ENCODE measurements around the gene GLT8D2. TPM values are rescaled to one million over a fixed set of nuclear protein-coding genes. Genes with fewer than 3 reads are reported as not detected.

Gene GLT8D2, protein sequence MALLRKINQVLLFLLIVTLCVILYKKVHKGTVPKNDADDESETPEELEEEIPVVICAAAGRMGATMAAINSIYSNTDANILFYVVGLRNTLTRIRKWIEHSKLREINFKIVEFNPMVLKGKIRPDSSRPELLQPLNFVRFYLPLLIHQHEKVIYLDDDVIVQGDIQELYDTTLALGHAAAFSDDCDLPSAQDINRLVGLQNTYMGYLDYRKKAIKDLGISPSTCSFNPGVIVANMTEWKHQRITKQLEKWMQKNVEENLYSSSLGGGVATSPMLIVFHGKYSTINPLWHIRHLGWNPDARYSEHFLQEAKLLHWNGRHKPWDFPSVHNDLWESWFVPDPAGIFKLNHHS
- total RNA-seq (24.8 and 30.8 TPM in 2 replicates), polyA plus RNA-seq (24.4 and 29.2 TPM in 2 replicates)

DNA sequence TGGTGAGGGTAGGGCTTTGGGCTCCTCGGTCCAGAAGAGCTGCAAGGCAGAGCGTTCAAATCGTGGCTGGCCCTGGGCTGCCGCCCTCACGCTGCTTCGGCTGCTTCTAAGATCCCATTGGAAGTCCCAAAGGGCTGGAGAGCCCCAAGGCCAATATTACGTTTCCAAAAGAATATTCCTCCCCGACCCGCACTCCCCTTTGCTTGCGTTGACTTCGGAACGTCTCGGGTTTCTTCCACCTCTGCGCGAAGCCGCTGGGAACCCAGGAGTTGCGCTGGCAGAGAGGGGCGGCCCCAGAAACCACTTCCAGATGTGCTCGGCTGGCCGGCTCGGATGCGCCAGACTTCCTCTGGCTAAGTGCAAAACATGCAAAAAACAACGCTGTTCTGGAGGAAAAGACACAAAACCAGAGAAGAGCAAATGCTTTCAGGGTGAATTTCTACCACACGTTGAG is at the start of gene GLT8D2:
GLT8D2 (minus strand) TSS at position 285 of the 454 bp plus-strand sequence. CDS start 30,539 bp downstream, outside the sequence.
- H3K4me3 ChIP-seq = peak within 1 kb of the TSS; percentile 20
- H3K9me3 ChIP-seq (ENCODE audit: low read depth) = no peaks in the 10 kb centered on the region
- no peaks in the 10 kb centered on the region for H3K9me2 ChIP-seq (replicated peaks; ENCODE audit: insufficient read depth)
- H3K36me3 ChIP-seq (replicated peaks; ENCODE audit: insufficient read depth, low read depth) = no peaks in the 10 kb centered on the region
- no peaks in the 10 kb centered on the region for H4K20me1 ChIP-seq (ENCODE audit: insufficient read depth, poor library complexity, severe bottlenecking)
- DNase-seq (ENCODE audit: low spot score) = peak; percentile 81
- no peaks in the 10 kb centered on the region for H3K27me3 ChIP-seq
- H3K79me2 ChIP-seq = peaks cover 2% of the 10 kb centered on the region
- 1% methylated on average over 23 of the region's 24 CpGs for WGBS (ENCODE audit: low lambda C conversion rate, missing lambda C conversion rate)
- no peaks in the 10 kb centered on the region for H3K4me1 ChIP-seq (ENCODE audit: insufficient read depth)
- peak within 1 kb of the TSS; percentile 79 for H3K4me2 ChIP-seq
- peak within 1 kb of the TSS; percentile 73 for H2AFZ ChIP-seq
- TF ChIP-seq, protein P1, sequence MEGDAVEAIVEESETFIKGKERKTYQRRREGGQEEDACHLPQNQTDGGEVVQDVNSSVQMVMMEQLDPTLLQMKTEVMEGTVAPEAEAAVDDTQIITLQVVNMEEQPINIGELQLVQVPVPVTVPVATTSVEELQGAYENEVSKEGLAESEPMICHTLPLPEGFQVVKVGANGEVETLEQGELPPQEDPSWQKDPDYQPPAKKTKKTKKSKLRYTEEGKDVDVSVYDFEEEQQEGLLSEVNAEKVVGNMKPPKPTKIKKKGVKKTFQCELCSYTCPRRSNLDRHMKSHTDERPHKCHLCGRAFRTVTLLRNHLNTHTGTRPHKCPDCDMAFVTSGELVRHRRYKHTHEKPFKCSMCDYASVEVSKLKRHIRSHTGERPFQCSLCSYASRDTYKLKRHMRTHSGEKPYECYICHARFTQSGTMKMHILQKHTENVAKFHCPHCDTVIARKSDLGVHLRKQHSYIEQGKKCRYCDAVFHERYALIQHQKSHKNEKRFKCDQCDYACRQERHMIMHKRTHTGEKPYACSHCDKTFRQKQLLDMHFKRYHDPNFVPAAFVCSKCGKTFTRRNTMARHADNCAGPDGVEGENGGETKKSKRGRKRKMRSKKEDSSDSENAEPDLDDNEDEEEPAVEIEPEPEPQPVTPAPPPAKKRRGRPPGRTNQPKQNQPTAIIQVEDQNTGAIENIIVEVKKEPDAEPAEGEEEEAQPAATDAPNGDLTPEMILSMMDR (IDR thresholded peaks at IDR 0.05; ENCODE audit: poor library complexity) = no peak
- TF ChIP-seq EZH2phosphoT487 (IDR thresholded peaks at IDR 0.05; ENCODE audit: low read depth, severe bottlenecking, unreplicated experiment) = no peak
- no peak for TF ChIP-seq EZH2 (IDR thresholded peaks at IDR 0.05; ENCODE audit: borderline replicate concordance)
- H3K27ac ChIP-seq = peak within 1 kb of the TSS; percentile 89

DNA sequence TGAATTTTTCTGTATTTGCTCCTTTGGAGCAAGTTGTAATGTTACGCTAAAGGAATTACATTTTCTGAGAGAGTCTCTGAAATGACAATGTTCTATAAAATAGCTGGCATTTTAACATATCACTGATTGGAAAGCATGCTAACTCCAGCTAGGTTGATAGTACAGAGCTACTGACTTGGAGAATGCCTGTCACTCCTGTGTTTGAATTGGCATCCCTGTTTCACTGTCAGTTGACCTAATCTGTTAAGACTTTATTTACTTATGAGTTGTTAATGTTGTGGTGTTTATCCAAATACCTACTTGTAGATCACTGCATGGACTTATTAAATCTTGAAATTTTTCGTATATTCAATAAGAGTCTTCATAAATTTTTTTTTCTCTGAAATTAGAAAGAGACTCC is 48.0 kb upstream of the GLT8D2 start:
- Histone ChIP-seq H4K20me1 (ENCODE audit: insufficient read depth, poor library complexity, severe bottlenecking) (no peaks in the 10 kb centered on the region), H3K9me2 (replicated peaks; ENCODE audit: insufficient read depth) (no peaks in the 10 kb centered on the region), H3K79me2 (no peaks in the 10 kb centered on the region), H3K9me3 (ENCODE audit: low read depth) (no peaks in the 10 kb centered on the region), H3K27ac (no peak overlapping the region), H3K4me2 (no peak overlapping the region), H2AFZ (no peak overlapping the region), H3K27me3 (no peaks in the 10 kb centered on the region), H3K36me3 (replicated peaks; ENCODE audit: insufficient read depth, low read depth) (no peaks in the 10 kb centered on the region), H3K4me1 (ENCODE audit: insufficient read depth) (no peaks in the 10 kb centered on the region), H3K4me3 (no peak overlapping the region)
- TF ChIP-seq EZH2 (IDR thresholded peaks at IDR 0.05; ENCODE audit: borderline replicate concordance) = no peak
- TF ChIP-seq, protein P1 (IDR thresholded peaks at IDR 0.05; ENCODE audit: poor library complexity) = no peak
- TF ChIP-seq EZH2phosphoT487 (IDR thresholded peaks at IDR 0.05; ENCODE audit: low read depth, severe bottlenecking, unreplicated experiment) = no peak
- DNase-seq (ENCODE audit: low spot score) = no peak
- WGBS (ENCODE audit: low lambda C conversion rate, missing lambda C conversion rate) = 96% methylated on average over 2 of the region's 2 CpGs

DNA sequence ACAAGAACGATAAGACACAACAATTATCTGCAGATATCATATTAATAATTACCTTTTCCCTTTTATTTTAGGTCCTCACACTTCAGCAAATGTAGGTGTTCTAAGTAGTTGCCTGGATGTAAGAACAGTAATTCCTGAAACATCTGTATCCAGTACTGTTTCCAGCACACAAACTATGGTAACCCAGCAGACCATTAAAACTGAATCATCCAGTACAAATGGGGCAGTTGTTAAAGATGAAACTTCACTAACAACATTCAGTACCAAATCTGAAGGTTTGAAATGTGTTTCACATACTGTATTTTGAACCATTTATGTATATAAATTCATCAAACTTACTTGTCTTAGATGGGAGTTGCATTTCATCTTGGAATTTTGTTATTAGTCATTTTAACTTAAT is 45.3 kb upstream of the GLT8D2 start:
- H4K20me1 ChIP-seq (ENCODE audit: insufficient read depth, poor library complexity, severe bottlenecking) = no peaks in the 10 kb centered on the region
- no peak overlapping the region for H3K4me2 ChIP-seq
- H3K27me3 ChIP-seq = no peaks in the 10 kb centered on the region
- TF ChIP-seq EZH2 (IDR thresholded peaks at IDR 0.05; ENCODE audit: borderline replicate concordance) = no peak
- no peak for TF ChIP-seq EZH2phosphoT487 (IDR thresholded peaks at IDR 0.05; ENCODE audit: low read depth, severe bottlenecking, unreplicated experiment)
- TF ChIP-seq, protein P1 (IDR thresholded peaks at IDR 0.05; ENCODE audit: poor library complexity) = no peak
- no peaks in the 10 kb centered on the region for H3K9me2 ChIP-seq (replicated peaks; ENCODE audit: insufficient read depth)
- H3K4me1 ChIP-seq (ENCODE audit: insufficient read depth) = no peaks in the 10 kb centered on the region
- DNase-seq (ENCODE audit: low spot score) = no peak
- WGBS (ENCODE audit: low lambda C conversion rate, missing lambda C conversion rate) = 97% methylated on average over 1 of the region's 1 CpG
- no peak overlapping the region for H3K27ac ChIP-seq
- no peaks in the 10 kb centered on the region for H3K79me2 ChIP-seq
- no peak overlapping the region for H3K4me3 ChIP-seq
- H3K36me3 ChIP-seq (replicated peaks; ENCODE audit: insufficient read depth, low read depth) = no peaks in the 10 kb centered on the region
- H3K9me3 ChIP-seq (ENCODE audit: low read depth) = no peaks in the 10 kb centered on the region
- H2AFZ ChIP-seq = no peak overlapping the region
